CD14-positive monocyte (primary cell): Measurements from ENCODE around the gene ACO2. TPM values are rescaled to one million over a fixed set of nuclear protein-coding genes. Genes with fewer than 3 reads are reported as not detected.

Source experiments
- DNase-seq, 3 donors: peaks; one replicate each; pipeline ENCODE4 v3.0.0-alpha.2; 2011 to 2022
- H2AFZ ChIP-seq: 2 replicates; pipeline ENCODE4 v1.6.0; 2012; ENCODE audit warnings: mild to moderate bottlenecking, low read depth, low read length, inconsistent platforms; ENCODE audit not compliant: insufficient read depth, poor library complexity, severe bottlenecking
- H3K27ac ChIP-seq, 2 donors: 1 replicate in 1 of 2; 2 replicates in 1 of 2; pipeline ENCODE4 v1.5.1; 2012 to 2013; ENCODE audit warnings: low read length in 2 of 2, control low read depth in 1 of 2, inconsistent platforms in 1 of 2, low read depth in 1 of 2, mild to moderate bottlenecking in 1 of 2
- H3K27me3 ChIP-seq, 2 donors: one replicate each; pipeline versions ENCODE4 v1.6.0 to v1.6.1; 2011 to 2013; ENCODE audit warnings: low read length in 2 of 2; ENCODE audit not compliant: control insufficient read depth in 2 of 2, insufficient read depth in 2 of 2
- H3K36me3 ChIP-seq, 2 donors: replicated peaks in 1 of 2; 1 replicate in 1 of 2; 2 replicates in 1 of 2; pipeline versions ENCODE4 v1.5.1 to v1.6.1; 2012 to 2013; ENCODE audit warnings: low read length in 2 of 2, control low read depth in 1 of 2, inconsistent platforms in 1 of 2, mild to moderate bottlenecking in 1 of 2; ENCODE audit not compliant: insufficient read depth in 2 of 2, control insufficient read depth in 1 of 2
- H3K4me1 ChIP-seq, 2 donors: 1 replicate in 1 of 2; 2 replicates in 1 of 2; pipeline versions ENCODE4 v1.5.1 to v1.6.1; 2012 to 2013; ENCODE audit warnings: low read length in 2 of 2, control low read depth in 1 of 2, inconsistent platforms in 1 of 2, mild to moderate bottlenecking in 1 of 2, moderate library complexity in 1 of 2; ENCODE audit not compliant: insufficient read depth in 2 of 2, control insufficient read depth in 1 of 2
- H3K4me2 ChIP-seq: replicated peaks from 2 replicates; pipeline ENCODE3; 2012; ENCODE audit warnings: low read length, moderate library complexity, mild to moderate bottlenecking; ENCODE audit not compliant: poor library complexity, severe bottlenecking; ENCODE audit errors: extremely low read depth
- H3K4me3 ChIP-seq, 3 experiments: fragments of 200-600 bp in 1 of 3; sonication (generic) in 1 of 3; replicated peaks in 1 of 3; 1 replicate in 2 of 3; 2 replicates in 1 of 3; pipeline ENCODE4 v1.5.1; 2011 to 2013; ENCODE audit warnings: low read length in 3 of 3, mild to moderate bottlenecking in 3 of 3, control low read depth in 2 of 3, low read depth in 2 of 3, inconsistent platforms in 1 of 3, moderate library complexity in 1 of 3
- H3K79me2 ChIP-seq: 2 replicates; pipeline ENCODE4 v1.6.0; 2012; ENCODE audit warnings: mild to moderate bottlenecking, control low read depth, inconsistent platforms, low read length, moderate library complexity; ENCODE audit not compliant: insufficient read depth
- H3K9ac ChIP-seq: 2 replicates; pipeline ENCODE4 v1.6.0; 2017; ENCODE audit warnings: low read length, mild to moderate bottlenecking; ENCODE audit not compliant: insufficient read depth, poor library complexity, severe bottlenecking
- H3K9me3 ChIP-seq, 2 donors: replicated peaks in 1 of 2; 1 replicate in 1 of 2; 2 replicates in 1 of 2; pipeline versions ENCODE4 v1.5.1 to v1.6.1; 2012 to 2013; ENCODE audit warnings: low read length in 2 of 2, control low read depth in 1 of 2; ENCODE audit not compliant: control insufficient read depth in 1 of 2, insufficient read depth in 1 of 2
- H4K20me1 ChIP-seq: 2 replicates; pipeline ENCODE4 v1.6.0; 2012; ENCODE audit warnings: mild to moderate bottlenecking, low read length, control low read depth, moderate library complexity; ENCODE audit not compliant: insufficient read depth
- H3K27ac Mint-ChIP-seq, 7 donors: one replicate each; pipeline ENCODE4 v1.8.0; 2020; ENCODE audit warnings: mild to moderate bottlenecking in 7 of 7, mixed read lengths in 7 of 7, moderate library complexity in 6 of 7, inconsistent platforms in 2 of 7
- H3K27me3 Mint-ChIP-seq, 3 donors: one replicate each; pipeline ENCODE4 v1.8.0; 2021 to 2022; ENCODE audit warnings: low read depth in 3 of 3, mild to moderate bottlenecking in 3 of 3, mixed read lengths in 3 of 3, moderate library complexity in 3 of 3, inconsistent platforms in 1 of 3
- H3K36me3 Mint-ChIP-seq, 2 donors: one replicate each; pipeline ENCODE4 v1.8.0; 2020; ENCODE audit warnings: mixed read lengths in 2 of 2, inconsistent platforms in 1 of 2, mild to moderate bottlenecking in 1 of 2
- H3K4me1 Mint-ChIP-seq: one replicate; pipeline ENCODE4 v1.8.0; 2020; ENCODE audit warnings: mild to moderate bottlenecking, mixed read lengths
- H3K4me3 Mint-ChIP-seq, 2 donors: one replicate each; pipeline ENCODE4 v1.8.0; 2020; ENCODE audit warnings: mild to moderate bottlenecking in 2 of 2, mixed read lengths in 2 of 2, moderate library complexity in 1 of 2
- H3K9me3 Mint-ChIP-seq, 7 donors: one replicate each; pipeline ENCODE4 v1.8.0; 2020 to 2022; ENCODE audit warnings: mixed read lengths in 7 of 7, mild to moderate bottlenecking in 6 of 7, moderate library complexity in 6 of 7, inconsistent platforms in 2 of 7
- WGBS: methylation state at CpG from one replicate; pipeline ENCODE4 v1.1.5; 2013; ENCODE audit warnings: missing lambda C conversion rate; ENCODE audit not compliant: insufficient coverage; 5-methylcytosine and 5-hydroxymethylcytosine counted together
- intact Hi-C, 2 donors: fragments of 100-400 bp; cut with micrococcal nuclease; formaldehyde crosslinking; loops; one replicate each; pipeline versions ENCODE4 v1.15.0 to v1.15.1; 2023
- polyA plus RNA-seq, 3 donors: library from polyadenylated mRNA; depleted of rRNA in 1 of 3; unstranded in 2 of 3; stranded (reverse) in 1 of 3; fragments of 300-500 nt in 2 of 3; fragments of >200 nt in 1 of 3; fragmentation: Illumina TruSeq in 2 of 3; gene quantifications; 1 replicate in 2 of 3; 2 replicates in 1 of 3; pipeline ENCODE4 v1.2.3, GENCODE V29; 2012 to 2021
- TF ChIP-seq, protein P1 (sequence below): fragments of 200-600 bp; IDR thresholded peaks from one replicate; pipeline ENCODE4 v1.8.0; 2022; ENCODE audit warnings: antibody characterized with exemption, mild to moderate bottlenecking

ACO2 gene
- polyA plus RNA-seq, 3 donors: 56.8 to 75.8 (median 64.2) TPM

DNA sequence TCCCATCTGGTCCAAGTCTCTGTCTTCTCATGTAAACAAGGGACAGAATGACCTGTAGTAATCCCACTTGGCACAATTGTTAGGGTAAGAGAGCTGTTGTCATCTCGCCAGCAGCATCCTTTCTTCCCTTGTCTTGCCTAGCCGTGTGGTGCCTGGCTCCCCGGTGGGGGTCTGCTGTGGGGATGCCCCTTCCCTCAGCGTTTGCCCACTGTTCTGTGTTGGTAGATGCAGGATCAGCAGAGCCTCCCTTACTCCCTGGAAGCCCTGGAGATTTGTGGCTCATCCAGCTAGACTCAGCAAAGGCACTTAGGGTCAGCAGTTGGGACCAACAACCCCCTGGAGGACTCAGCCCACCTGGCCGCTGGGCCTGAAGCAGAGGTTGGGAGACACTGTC, 13.0 kb downstream of the ACO2 start:
- H2AFZ ChIP-seq: no peak overlapping the region
- peaks cover 94% of the 10 kb centered on the region for H4K20me1 ChIP-seq
- H3K27me3 Mint-ChIP-seq: no peaks in the 10 kb centered on the region
- H3K4me3 Mint-ChIP-seq: no peak overlapping the region
- peaks cover 96% of the 10 kb centered on the region for H3K79me2 ChIP-seq
- TF ChIP-seq, protein P1, sequence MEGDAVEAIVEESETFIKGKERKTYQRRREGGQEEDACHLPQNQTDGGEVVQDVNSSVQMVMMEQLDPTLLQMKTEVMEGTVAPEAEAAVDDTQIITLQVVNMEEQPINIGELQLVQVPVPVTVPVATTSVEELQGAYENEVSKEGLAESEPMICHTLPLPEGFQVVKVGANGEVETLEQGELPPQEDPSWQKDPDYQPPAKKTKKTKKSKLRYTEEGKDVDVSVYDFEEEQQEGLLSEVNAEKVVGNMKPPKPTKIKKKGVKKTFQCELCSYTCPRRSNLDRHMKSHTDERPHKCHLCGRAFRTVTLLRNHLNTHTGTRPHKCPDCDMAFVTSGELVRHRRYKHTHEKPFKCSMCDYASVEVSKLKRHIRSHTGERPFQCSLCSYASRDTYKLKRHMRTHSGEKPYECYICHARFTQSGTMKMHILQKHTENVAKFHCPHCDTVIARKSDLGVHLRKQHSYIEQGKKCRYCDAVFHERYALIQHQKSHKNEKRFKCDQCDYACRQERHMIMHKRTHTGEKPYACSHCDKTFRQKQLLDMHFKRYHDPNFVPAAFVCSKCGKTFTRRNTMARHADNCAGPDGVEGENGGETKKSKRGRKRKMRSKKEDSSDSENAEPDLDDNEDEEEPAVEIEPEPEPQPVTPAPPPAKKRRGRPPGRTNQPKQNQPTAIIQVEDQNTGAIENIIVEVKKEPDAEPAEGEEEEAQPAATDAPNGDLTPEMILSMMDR: no peak
- H3K4me2 ChIP-seq: no peak overlapping the region
- no peak for DNase-seq
- no peaks in the 10 kb centered on the region for H3K9me3 ChIP-seq
- peaks cover 7 to 10% of the 10 kb centered on the region in 2 donors for H3K4me1 ChIP-seq
- peak overlapping the region in 3 of 7 donors; percentile 13 to 33 (median 26) for H3K27ac Mint-ChIP-seq
- H3K9ac ChIP-seq: no peak overlapping the region
- peaks cover 36% of the 10 kb centered on the region for H3K4me1 Mint-ChIP-seq
- intact Hi-C loops: no loop called here
- H3K27me3 ChIP-seq: no peaks in the 10 kb centered on the region
- no peak overlapping the region for H3K4me3 ChIP-seq
- peaks cover 6 to 40% of the 10 kb centered on the region in 2 donors for H3K36me3 ChIP-seq
- peak overlapping the region in 1 of 2 donors; percentile 53 for H3K27ac ChIP-seq
- H3K9me3 Mint-ChIP-seq: no peaks in the 10 kb centered on the region
- H3K36me3 Mint-ChIP-seq: peaks cover 17 to 39% of the 10 kb centered on the region in 2 donors
- WGBS: 100% methylated on average over 1 of the region's 5 CpGs

DNA sequence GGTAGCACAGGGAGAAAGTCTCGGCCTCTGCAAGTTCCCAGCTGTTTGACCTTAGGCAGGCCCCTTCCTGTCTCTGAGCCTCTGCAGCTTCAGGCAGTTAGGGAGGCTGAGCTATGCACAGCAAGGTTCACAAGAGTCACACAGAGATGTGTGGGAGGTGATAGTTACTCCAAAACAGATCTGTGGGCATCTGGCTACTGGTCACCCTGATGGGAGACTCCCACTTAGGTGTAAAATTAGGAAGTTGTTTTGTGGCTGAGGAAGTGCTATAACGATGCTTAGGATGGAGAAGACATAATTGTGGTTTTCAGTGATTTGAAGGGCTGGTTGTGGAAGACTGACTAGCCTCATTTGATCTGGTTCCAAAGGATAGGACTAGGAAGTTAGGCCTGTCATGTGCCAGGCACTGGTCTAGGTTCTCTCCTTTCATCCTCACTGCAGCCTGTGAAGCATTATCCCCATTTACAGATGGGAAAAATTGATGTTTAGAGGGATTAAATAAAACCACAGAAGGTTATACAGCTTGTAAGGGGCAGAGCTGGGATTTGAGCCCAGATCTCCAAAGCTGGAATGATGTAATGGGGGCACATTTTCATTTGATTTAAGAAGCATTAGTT, 13.5 kb downstream of the ACO2 start:
- H3K27me3 Mint-ChIP-seq: no peaks in the 10 kb centered on the region
- Histone ChIP-seq H3K79me2 (peaks cover 97% of the 10 kb centered on the region), H4K20me1 (peaks cover 96% of the 10 kb centered on the region), H3K27ac (peak overlapping the region in 1 of 2 donors; percentile 53), H3K9ac (no peak overlapping the region), H3K4me1 (peaks cover 7 to 10% of the 10 kb centered on the region in 2 donors), H3K4me3 (no peak overlapping the region), H3K9me3 (no peaks in the 10 kb centered on the region), H3K36me3 (peaks cover 6 to 41% of the 10 kb centered on the region in 2 donors), H2AFZ (no peak overlapping the region), H3K4me2 (no peak overlapping the region), H3K27me3 (no peaks in the 10 kb centered on the region)
- TF ChIP-seq, protein P1: no peak
- peaks cover 36% of the 10 kb centered on the region for H3K4me1 Mint-ChIP-seq
- no peaks in the 10 kb centered on the region for H3K9me3 Mint-ChIP-seq
- WGBS: 19% methylated on average over 2 of the region's 2 CpGs
- H3K4me3 Mint-ChIP-seq: no peak overlapping the region
- H3K27ac Mint-ChIP-seq: peak overlapping the region in 5 of 7 donors; percentile 2 to 76 (median 10)
- intact Hi-C loops: no loop called here
- H3K36me3 Mint-ChIP-seq: peaks cover 15 to 40% of the 10 kb centered on the region in 2 donors
- peak in 1 of 3 donors; percentile 21 for DNase-seq
